ENCODE results near the gene GGCT. TPM values are rescaled to one million over a fixed set of nuclear protein-coding genes. Genes with fewer than 3 reads are reported as not detected.

GGCT gene
- total RNA-seq (10 to 100 TPM in 4 of 5 donors, 1 to 10 TPM in 1; 7.4 to 14.1 (median 12.5) TPM), total RNA-seq (2.5 to 39.7 (median 5.6) reads per million in 29 experiments)
- 17.4 TPM for total RNA-seq (2013)

DNA sequence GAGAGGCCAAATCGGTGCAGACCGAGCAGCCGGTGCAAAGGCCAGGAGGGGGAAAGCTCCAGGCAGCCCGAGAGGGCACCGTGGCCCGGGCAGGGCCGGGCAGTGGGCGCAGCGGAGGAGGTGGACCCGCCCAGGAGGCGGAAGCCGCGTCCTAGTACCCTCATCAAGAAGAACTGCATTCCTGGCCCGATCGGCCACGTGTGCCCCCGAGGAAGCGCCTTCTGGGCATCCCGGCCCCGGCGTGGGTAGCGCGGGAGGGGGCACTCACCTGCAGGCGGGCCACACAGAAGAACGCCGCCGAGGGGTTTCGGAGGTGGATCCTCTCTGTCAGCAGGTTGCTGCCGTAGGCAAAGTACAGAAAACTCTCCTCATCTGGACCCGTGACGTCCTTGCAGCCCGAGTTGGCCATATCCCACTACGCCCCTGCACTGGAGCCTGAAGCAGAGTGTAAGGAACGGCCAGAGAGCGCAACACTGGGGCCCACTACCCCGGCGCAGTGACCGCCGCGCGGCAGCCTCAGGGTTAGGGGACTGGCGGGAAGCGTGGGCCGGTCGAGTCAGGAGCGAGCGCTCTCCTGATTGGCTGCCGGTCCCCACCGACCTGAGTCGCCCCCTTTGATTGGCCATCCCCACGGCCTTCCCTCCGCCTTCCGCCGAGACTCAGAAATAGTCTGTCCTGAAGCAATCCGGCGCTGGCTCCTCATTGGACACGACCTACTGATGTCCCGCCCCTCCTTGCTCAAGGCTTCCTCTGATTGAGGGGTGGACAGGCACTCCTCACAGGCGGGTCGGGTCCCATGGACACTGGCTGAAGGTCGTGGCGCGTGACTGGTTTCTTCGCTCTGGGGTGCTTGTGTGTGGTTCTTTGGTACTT lies at the start of gene GGCT:
Gene GGCT, minus strand, starts transcription at position 529 of the 873 bp plus-strand sequence. Its CDS starts 120 bp downstream, at position 409.
- ATAC-seq (replicated peaks in 1 of 4) (peak; percentile 97 to 99 (median 98)), DNase-seq (peak; percentile 90 to 99 (median 95))
- ChIA-PET POLR2A (no interaction called here), CTCF (no interaction called here)
- no peaks in the 10 kb centered on the region for H3K36me3 ChIP-seq (ENCODE audit: control insufficient read depth in 2 of 2, extremely low read depth in 1 of 2, insufficient read depth in 1 of 2, low read length in 1 of 2)
- peak within 1 kb of the TSS; percentile 86 to 92 for H3K4me3 ChIP-seq (ENCODE audit: control insufficient read depth in 1 of 2, extremely low read depth in 1 of 2, low read length in 1 of 2)
- under 1% methylated on average over 63 of the region's 64 CpGs for WGBS (ENCODE audit: insufficient coverage)
- Mint-ChIP-seq H3K4me1 (peaks cover 42 to 49% (median 46%) of the 10 kb centered on the region in 3 donors), H3K27me3 (no peaks in the 10 kb centered on the region), H3K4me3 (peak within 1 kb of the TSS; percentile 85 to 90 (median 89)), H3K27ac (peak within 1 kb of the TSS; percentile 83 to 90), H3K9me3 (no peaks in the 10 kb centered on the region), H3K36me3 (peaks cover 16% of the 10 kb centered on the region)
- H3K27me3 ChIP-seq (replicated peaks in 1 of 2; ENCODE audit: control insufficient read depth in 2 of 2, extremely low read depth in 1 of 2, insufficient read depth in 2 of 2, low read length in 1 of 2) = no peaks in the 10 kb centered on the region
- H3K9me3 ChIP-seq = no peaks in the 10 kb centered on the region
- peaks cover 11 to 18% of the 10 kb centered on the region in 2 experiments for H3K4me1 ChIP-seq (ENCODE audit: control insufficient read depth in 1 of 2, extremely low read depth in 1 of 2, insufficient read depth in 2 of 2, low read length in 2 of 2)
- peak within 1 kb of the TSS; percentile 47 for H3K27ac ChIP-seq (ENCODE audit: low read length)

DNA sequence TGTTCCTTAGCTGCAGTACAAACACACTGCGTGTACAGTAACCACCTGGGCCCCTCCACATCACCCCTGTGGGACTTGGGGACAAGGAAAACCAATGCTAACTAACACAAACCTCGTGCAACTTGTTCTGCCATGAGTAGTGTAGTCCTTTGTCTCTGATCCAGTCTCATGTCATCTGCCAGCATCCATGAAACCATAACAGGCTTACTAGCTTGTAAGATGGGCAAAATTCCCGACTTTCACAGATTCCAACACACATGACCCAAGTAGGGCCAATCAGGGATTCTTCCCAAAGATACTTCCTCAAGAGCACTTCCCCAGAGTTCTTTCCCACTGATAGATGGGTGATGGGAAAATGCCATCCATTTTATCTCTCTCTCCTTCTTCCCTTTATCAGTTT lies 48.9 kb upstream of the GGCT start:
- H3K36me3 Mint-ChIP-seq = peaks cover 27% of the 10 kb centered on the region
- H3K27ac ChIP-seq (ENCODE audit: low read length) = no peak overlapping the region
- WGBS (ENCODE audit: insufficient coverage) = 60% methylated on average over 1 of the region's 3 CpGs
- H3K27me3 Mint-ChIP-seq = no peaks in the 10 kb centered on the region
- no peak overlapping the region for H3K4me3 Mint-ChIP-seq
- DNase-seq (no peak), ATAC-seq (replicated peaks in 1 of 4) (no peak)
- H3K9me3 ChIP-seq = no peaks in the 10 kb centered on the region
- POLR2A ChIA-PET = no interaction called here
- no peaks in the 10 kb centered on the region for H3K4me1 ChIP-seq (ENCODE audit: control insufficient read depth in 1 of 2, extremely low read depth in 1 of 2, insufficient read depth in 2 of 2, low read length in 2 of 2)
- H3K36me3 ChIP-seq (ENCODE audit: control insufficient read depth in 2 of 2, extremely low read depth in 1 of 2, insufficient read depth in 1 of 2, low read length in 1 of 2) = peaks cover 6 to 8% of the 10 kb centered on the region in 2 donors
- H3K27ac Mint-ChIP-seq = no peak overlapping the region
- H3K4me3 ChIP-seq (ENCODE audit: control insufficient read depth in 1 of 2, extremely low read depth in 1 of 2, low read length in 1 of 2) = no peak overlapping the region
- H3K9me3 Mint-ChIP-seq = no peaks in the 10 kb centered on the region
- CTCF ChIA-PET = no interaction called here
- H3K27me3 ChIP-seq (replicated peaks in 1 of 2; ENCODE audit: control insufficient read depth in 2 of 2, extremely low read depth in 1 of 2, insufficient read depth in 2 of 2, low read length in 1 of 2) = no peaks in the 10 kb centered on the region
- no peaks in the 10 kb centered on the region for H3K4me1 Mint-ChIP-seq

- DNase-seq = no peak
- ChIA-PET CTCF (no interaction called here), POLR2A (no interaction called here)
- H3K4me1 ChIP-seq (ENCODE audit: control insufficient read depth in 1 of 2, extremely low read depth in 1 of 2, insufficient read depth in 2 of 2, low read length in 2 of 2) = no peaks in the 10 kb centered on the region
- Mint-ChIP-seq H3K4me3 (no peak overlapping the region), H3K27me3 (no peaks in the 10 kb centered on the region), H3K27ac (no peak overlapping the region), H3K9me3 (no peaks in the 10 kb centered on the region), H3K36me3 (peaks cover 27% of the 10 kb centered on the region), H3K4me1 (no peaks in the 10 kb centered on the region)
- H3K36me3 ChIP-seq (ENCODE audit: control insufficient read depth in 2 of 2, extremely low read depth in 1 of 2, insufficient read depth in 1 of 2, low read length in 1 of 2) = peaks cover 6% of the 10 kb centered on the region in 2 donors
- no peak overlapping the region for H3K27ac ChIP-seq (ENCODE audit: low read length)
- H3K27me3 ChIP-seq (replicated peaks in 1 of 2; ENCODE audit: control insufficient read depth in 2 of 2, extremely low read depth in 1 of 2, insufficient read depth in 2 of 2, low read length in 1 of 2) = no peaks in the 10 kb centered on the region
- no peak overlapping the region for H3K4me3 ChIP-seq (ENCODE audit: control insufficient read depth in 1 of 2, extremely low read depth in 1 of 2, low read length in 1 of 2)
- no peaks in the 10 kb centered on the region for H3K9me3 ChIP-seq
- no peak for ATAC-seq (replicated peaks in 1 of 4)
These were observed 48.5 kb upstream of the GGCT start for GRCh38 chr7:30553141-30553540.

- Mint-ChIP-seq H3K36me3 (peaks cover 27% of the 10 kb centered on the region), H3K27ac (no peak overlapping the region), H3K4me3 (no peak overlapping the region), H3K27me3 (no peaks in the 10 kb centered on the region), H3K4me1 (no peaks in the 10 kb centered on the region), H3K9me3 (no peaks in the 10 kb centered on the region)
- no peaks in the 10 kb centered on the region for H3K4me1 ChIP-seq (ENCODE audit: control insufficient read depth in 1 of 2, extremely low read depth in 1 of 2, insufficient read depth in 2 of 2, low read length in 2 of 2)
- CTCF ChIA-PET = interaction anchor here (0.6 to 2.1 kb wide), 4 partner anchors 12 to 290 kb away, joined by 3 to 5 read pairs (median 3); no protein-coding TSS in a partner anchor
- DNase-seq (no peak), ATAC-seq (replicated peaks in 1 of 4) (no peak)
- POLR2A ChIA-PET = interaction anchor here in 1 of 2 donors (0.6 kb wide), 1 partner anchor 16 kb away, joined by 3 read pairs; no protein-coding TSS in a partner anchor
- no peak overlapping the region for H3K4me3 ChIP-seq (ENCODE audit: control insufficient read depth in 1 of 2, extremely low read depth in 1 of 2, low read length in 1 of 2)
- no peak overlapping the region for H3K27ac ChIP-seq (ENCODE audit: low read length)
- H3K9me3 ChIP-seq = no peaks in the 10 kb centered on the region
- H3K36me3 ChIP-seq (ENCODE audit: control insufficient read depth in 2 of 2, extremely low read depth in 1 of 2, insufficient read depth in 1 of 2, low read length in 1 of 2) = peaks cover 6 to 9% of the 10 kb centered on the region in 2 donors
- WGBS (ENCODE audit: insufficient coverage) = no CpG with 5 or more reads among the region's 1 CpG
- H3K27me3 ChIP-seq (replicated peaks in 1 of 2; ENCODE audit: control insufficient read depth in 2 of 2, extremely low read depth in 1 of 2, insufficient read depth in 2 of 2, low read length in 1 of 2) = no peaks in the 10 kb centered on the region
These were observed 47.7 kb upstream of the GGCT start for GRCh38 chr7:30552330-30552729.

DNA sequence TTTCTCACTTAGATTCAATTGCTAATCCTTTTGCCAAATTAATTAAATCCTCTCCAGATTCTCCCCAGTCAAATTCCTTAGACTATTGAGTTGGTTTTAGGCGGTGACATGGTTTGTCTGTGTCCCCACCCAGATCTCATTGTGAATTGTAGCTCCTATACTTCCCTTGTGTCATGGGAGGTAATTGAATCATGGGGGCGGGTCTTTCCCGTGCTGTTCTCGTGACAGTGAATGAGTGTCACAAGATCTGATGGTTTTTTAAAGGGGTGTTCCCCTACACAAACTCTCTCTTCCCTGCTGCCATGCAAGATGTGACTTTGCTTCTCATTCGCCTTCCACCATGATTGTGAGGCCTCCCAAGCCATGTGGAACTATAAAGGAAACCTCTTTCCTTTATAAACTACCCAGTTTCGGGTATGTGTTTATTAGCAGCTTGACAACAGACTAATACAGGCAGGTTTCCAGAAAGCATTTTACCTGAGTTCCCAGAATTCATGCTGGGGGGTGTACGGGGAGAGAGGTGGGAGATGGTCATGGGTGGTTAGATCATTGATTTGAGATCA lies 45.4 kb upstream of the GGCT start:
- Histone ChIP-seq H3K27me3 (replicated peaks in 1 of 2; ENCODE audit: control insufficient read depth in 2 of 2, extremely low read depth in 1 of 2, insufficient read depth in 2 of 2, low read length in 1 of 2) (no peaks in the 10 kb centered on the region), H3K36me3 (ENCODE audit: control insufficient read depth in 2 of 2, extremely low read depth in 1 of 2, insufficient read depth in 1 of 2, low read length in 1 of 2) (peaks cover 10 to 19% of the 10 kb centered on the region in 2 donors), H3K4me1 (ENCODE audit: control insufficient read depth in 1 of 2, extremely low read depth in 1 of 2, insufficient read depth in 2 of 2, low read length in 2 of 2) (no peaks in the 10 kb centered on the region), H3K27ac (ENCODE audit: low read length) (no peak overlapping the region), H3K4me3 (ENCODE audit: control insufficient read depth in 1 of 2, extremely low read depth in 1 of 2, low read length in 1 of 2) (no peak overlapping the region), H3K9me3 (no peaks in the 10 kb centered on the region)
- Mint-ChIP-seq H3K27ac (no peak overlapping the region), H3K9me3 (no peaks in the 10 kb centered on the region), H3K4me3 (no peak overlapping the region), H3K4me1 (no peaks in the 10 kb centered on the region), H3K36me3 (peaks cover 39% of the 10 kb centered on the region), H3K27me3 (no peaks in the 10 kb centered on the region)
- no peak for DNase-seq
- ChIA-PET CTCF (interaction anchor here (0.8 to 1.5 kb wide), 6 partner anchors 9 to 191 kb away, joined by 3 to 10 read pairs (median 4); no protein-coding TSS in a partner anchor), POLR2A (no interaction called here)
- no CpG with 5 or more reads among the region's 7 CpGs for WGBS (ENCODE audit: insufficient coverage)
- ATAC-seq (replicated peaks in 1 of 4) = no peak

DNA sequence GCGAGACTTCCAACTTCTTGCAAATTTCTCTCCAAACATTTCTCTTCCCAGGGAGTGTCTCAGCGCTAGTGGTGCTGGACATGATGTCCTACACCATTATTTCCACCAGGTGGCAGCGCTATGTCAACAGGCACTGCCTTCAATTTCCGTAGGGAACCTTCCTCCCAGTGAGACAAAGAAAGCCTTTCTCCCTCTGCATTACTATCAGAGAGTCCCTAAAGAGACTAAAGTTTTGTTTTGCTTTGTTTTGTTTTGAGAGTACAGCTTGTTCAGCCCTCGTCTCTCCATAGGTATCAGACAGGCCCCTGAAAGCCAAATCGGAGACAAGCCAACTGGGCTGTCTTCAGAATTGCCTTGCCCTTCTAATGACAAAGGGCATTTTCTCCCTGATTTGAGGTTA lies 44.2 kb upstream of the GGCT start:
- Mint-ChIP-seq H3K27me3 (no peaks in the 10 kb centered on the region), H3K4me3 (no peak overlapping the region), H3K9me3 (no peaks in the 10 kb centered on the region), H3K27ac (no peak overlapping the region), H3K4me1 (no peaks in the 10 kb centered on the region), H3K36me3 (peaks cover 47% of the 10 kb centered on the region)
- Histone ChIP-seq H3K27me3 (replicated peaks in 1 of 2; ENCODE audit: control insufficient read depth in 2 of 2, extremely low read depth in 1 of 2, insufficient read depth in 2 of 2, low read length in 1 of 2) (no peaks in the 10 kb centered on the region), H3K27ac (ENCODE audit: low read length) (no peak overlapping the region), H3K36me3 (ENCODE audit: control insufficient read depth in 2 of 2, extremely low read depth in 1 of 2, insufficient read depth in 1 of 2, low read length in 1 of 2) (peaks cover 4 to 19% of the 10 kb centered on the region in 2 donors), H3K4me1 (ENCODE audit: control insufficient read depth in 1 of 2, extremely low read depth in 1 of 2, insufficient read depth in 2 of 2, low read length in 2 of 2) (no peaks in the 10 kb centered on the region), H3K4me3 (ENCODE audit: control insufficient read depth in 1 of 2, extremely low read depth in 1 of 2, low read length in 1 of 2) (no peak overlapping the region), H3K9me3 (no peaks in the 10 kb centered on the region)
- POLR2A ChIA-PET = no interaction called here
- ATAC-seq (replicated peaks in 1 of 4) = peak in 1 of 4 experiments; percentile 42
- WGBS (ENCODE audit: insufficient coverage) = 95% methylated on average over 2 of the region's 6 CpGs
- CTCF ChIA-PET = interaction anchor here (0.6 to 1.5 kb wide), 9 partner anchors 10 to 192 kb away, joined by 3 to 10 read pairs (median 3); no protein-coding TSS in a partner anchor
- peak in 16 of 35 experiments; percentile 7 to 58 (median 17) for DNase-seq
